Left lung (tissue), 10 donors: ENCODE measurements around the gene MS4A15. TPM values are rescaled to one million over a fixed set of nuclear protein-coding genes. Genes with fewer than 3 reads are reported as not detected.
A peak's percentile ranks its signal among the peaks of the same experiment; 100 is the strongest.

ENCODE experiments used
- ATAC-seq: fragments of 200-7000 bp; cut with Tn5 transposase; one replicate; pipeline ENCODE4 v1.9.1; 2020; ENCODE audit warnings: moderate library complexity
- DNase-seq, 4 donors: peaks; one replicate each; pipeline ENCODE4 v3.0.0-alpha.2; 2013 to 2020
- H3K27ac ChIP-seq, 2 donors: fragments of 200-600 bp; sonication (generic) in 1 of 2; one replicate each; pipeline versions ENCODE4 v1.5.0 to v1.8.0; 2020 to 2021
- H3K27me3 ChIP-seq, 2 donors: fragments of 200-600 bp; sonication (generic) in 1 of 2; one replicate each; pipeline versions ENCODE4 v1.5.0 to v1.8.0; 2020 to 2021
- H3K36me3 ChIP-seq, 2 donors: fragments of 200-600 bp; sonication (generic) in 1 of 2; one replicate each; pipeline versions ENCODE4 v1.5.0 to v1.8.0; 2020 to 2021
- H3K4me1 ChIP-seq, 2 donors: fragments of 200-600 bp; one replicate each; pipeline ENCODE4 v1.8.0; 2021
- H3K4me3 ChIP-seq, 2 donors: fragments of 200-600 bp; sonication (generic) in 1 of 2; one replicate each; pipeline versions ENCODE4 v1.5.0 to v1.8.0; 2020 to 2021; ENCODE audit warnings: mild to moderate bottlenecking in 1 of 2
- H3K9me3 ChIP-seq, 2 donors: fragments of 200-600 bp; sonication (generic) in 1 of 2; one replicate each; pipeline versions ENCODE4 v1.5.0 to v1.8.0; 2020 to 2021
- intact Hi-C, 2 donors: fragments of 100-400 bp; cut with DNase I; formaldehyde crosslinking; loops; one replicate each; pipeline versions ENCODE4 v1.11.2 to v1.14.2; 2022
- polyA plus RNA-seq, 6 donors: library from polyadenylated mRNA; unstranded; fragments of 120-200 nt; gene quantifications; one replicate each; pipeline ENCODE4 v1.2.1, GENCODE V29; 2013; ENCODE audit not compliant: insufficient read length in 6 of 6
- total RNA-seq, 2 donors: library from RNA; stranded (reverse); fragmentation: NEBNext Ultra II Directional; extraction: Animal tissue kit (Norgen Biotek cat#: 25700); gene quantifications; one replicate each; pipeline ENCODE4 v1.2.1, GENCODE V29; 2021
- TF ChIP-seq, protein P1 (sequence below), 2 donors: fragments of 200-600 bp; sonication (generic) in 1 of 2; IDR thresholded peaks; one replicate each; pipeline versions ENCODE4 v1.5.0 to v1.8.0; 2021; ENCODE audit warnings: antibody characterized with exemption in 2 of 2
- donor health status: DM: no; HTN: yes; CAD: no.
- donor health status: DM: no; HTN: no; CAD: no.

MS4A15 gene
- total and polyA plus RNA-seq, 8 donors: 8.7 to 13.4 TPM; not detected in 6

DNA sequence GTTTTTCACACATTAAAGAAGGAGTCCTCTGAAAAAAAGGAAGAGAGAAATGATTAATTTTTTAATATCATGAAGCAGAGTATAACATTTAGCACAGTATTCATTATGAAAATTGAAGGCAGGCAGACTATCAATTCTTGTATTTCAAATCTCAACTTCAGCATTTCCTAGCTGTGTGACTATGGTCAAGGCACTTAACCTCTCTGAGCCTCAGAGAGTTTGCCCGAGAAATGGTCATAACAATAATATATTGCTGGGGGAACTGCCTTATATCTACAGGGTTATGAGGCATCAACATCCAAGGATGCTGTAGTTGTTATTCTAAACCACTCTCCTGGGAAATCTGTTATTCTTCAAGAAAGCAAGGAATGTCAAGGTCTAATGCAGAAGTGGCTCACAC lies 31.1 kb upstream of the MS4A15 start:
- Histone ChIP-seq H3K9me3 (no peaks in the 10 kb centered on the region), H3K27ac (no peak overlapping the region), H3K27me3 (peaks cover 0 to 8% of the 10 kb centered on the region in 2 donors), H3K4me3 (no peak overlapping the region), H3K36me3 (no peaks in the 10 kb centered on the region), H3K4me1 (no peaks in the 10 kb centered on the region)
- no peak for ATAC-seq
- TF ChIP-seq, protein P1, sequence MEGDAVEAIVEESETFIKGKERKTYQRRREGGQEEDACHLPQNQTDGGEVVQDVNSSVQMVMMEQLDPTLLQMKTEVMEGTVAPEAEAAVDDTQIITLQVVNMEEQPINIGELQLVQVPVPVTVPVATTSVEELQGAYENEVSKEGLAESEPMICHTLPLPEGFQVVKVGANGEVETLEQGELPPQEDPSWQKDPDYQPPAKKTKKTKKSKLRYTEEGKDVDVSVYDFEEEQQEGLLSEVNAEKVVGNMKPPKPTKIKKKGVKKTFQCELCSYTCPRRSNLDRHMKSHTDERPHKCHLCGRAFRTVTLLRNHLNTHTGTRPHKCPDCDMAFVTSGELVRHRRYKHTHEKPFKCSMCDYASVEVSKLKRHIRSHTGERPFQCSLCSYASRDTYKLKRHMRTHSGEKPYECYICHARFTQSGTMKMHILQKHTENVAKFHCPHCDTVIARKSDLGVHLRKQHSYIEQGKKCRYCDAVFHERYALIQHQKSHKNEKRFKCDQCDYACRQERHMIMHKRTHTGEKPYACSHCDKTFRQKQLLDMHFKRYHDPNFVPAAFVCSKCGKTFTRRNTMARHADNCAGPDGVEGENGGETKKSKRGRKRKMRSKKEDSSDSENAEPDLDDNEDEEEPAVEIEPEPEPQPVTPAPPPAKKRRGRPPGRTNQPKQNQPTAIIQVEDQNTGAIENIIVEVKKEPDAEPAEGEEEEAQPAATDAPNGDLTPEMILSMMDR (IDR thresholded peaks at IDR 0.05): no peak
- DNase-seq: no peak
- intact Hi-C loops: no loop called here

- H3K27me3 ChIP-seq: peaks cover 0 to 8% of the 10 kb centered on the region in 2 donors
- no peak overlapping the region for H3K4me3 ChIP-seq
- no peak for ATAC-seq
- TF ChIP-seq, protein P1 (IDR thresholded peaks at IDR 0.05): no peak
- no peaks in the 10 kb centered on the region for H3K4me1 ChIP-seq
- peak in 2 of 4 donors; percentile 22 to 23 for DNase-seq
- intact Hi-C loops: no loop called here
- no peaks in the 10 kb centered on the region for H3K9me3 ChIP-seq
- H3K27ac ChIP-seq: no peak overlapping the region
- no peaks in the 10 kb centered on the region for H3K36me3 ChIP-seq
These were observed 25.1 kb upstream of the MS4A15 start for GRCh38 chr11:60731586-60731985.

DNA sequence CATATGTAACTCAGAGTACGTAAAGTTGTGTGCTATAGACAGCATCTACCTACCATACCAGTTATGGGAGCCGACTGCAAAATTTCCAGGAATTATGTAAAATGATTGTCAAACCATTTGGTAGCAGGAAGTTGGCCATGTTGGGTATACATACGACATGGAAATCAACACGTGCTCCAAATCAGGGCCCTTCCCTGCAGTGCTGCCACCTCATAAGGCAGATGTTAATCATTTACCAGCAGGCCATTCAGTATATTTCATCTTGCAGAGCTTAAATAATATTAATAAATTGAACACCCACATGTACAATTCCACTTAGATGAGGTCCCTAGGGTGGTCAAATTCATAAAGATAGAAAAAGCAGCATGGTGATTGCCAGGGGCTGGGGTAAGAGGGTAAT lies 22.4 kb upstream of the MS4A15 start:
- TF ChIP-seq, protein P1 (IDR thresholded peaks at IDR 0.05): no peak
- DNase-seq (no peak), ATAC-seq (no peak)
- Histone ChIP-seq H3K27ac (no peak overlapping the region), H3K4me3 (no peak overlapping the region), H3K27me3 (peaks cover 0 to 5% of the 10 kb centered on the region in 2 donors), H3K9me3 (no peaks in the 10 kb centered on the region), H3K4me1 (no peaks in the 10 kb centered on the region), H3K36me3 (no peaks in the 10 kb centered on the region)
- intact Hi-C loops: no loop called here

DNA sequence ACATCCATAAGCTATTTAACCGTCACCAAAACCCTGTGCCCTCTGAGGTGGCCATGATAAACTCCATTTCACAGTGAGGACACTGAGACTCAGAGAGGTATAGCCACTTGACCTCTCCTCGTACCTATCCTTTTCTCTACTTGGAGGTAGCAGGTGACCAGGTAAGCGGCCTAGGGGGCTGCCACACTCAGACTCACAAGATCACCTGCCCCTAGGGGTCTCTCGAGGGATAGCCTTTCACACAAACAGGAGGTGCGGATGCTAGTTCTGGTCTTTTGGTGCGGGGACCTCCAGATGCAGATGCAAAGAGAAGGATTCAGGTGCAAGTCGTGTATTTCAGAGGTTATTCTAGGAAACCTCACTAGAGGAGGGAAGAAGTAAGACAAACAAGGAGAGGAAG lies 17.6 kb upstream of the MS4A15 start:
- no peaks in the 10 kb centered on the region for H3K27me3 ChIP-seq
- H3K27ac ChIP-seq: no peak overlapping the region
- intact Hi-C loops: no loop called here
- H3K4me1 ChIP-seq: no peaks in the 10 kb centered on the region
- no peak overlapping the region for H3K4me3 ChIP-seq
- H3K9me3 ChIP-seq: peaks cover 0 to 4% of the 10 kb centered on the region in 2 donors
- no peak for ATAC-seq
- no peak for DNase-seq
- TF ChIP-seq, protein P1 (IDR thresholded peaks at IDR 0.05): no peak
- H3K36me3 ChIP-seq: no peaks in the 10 kb centered on the region

- no peak overlapping the region for H3K27ac ChIP-seq
- no peaks in the 10 kb centered on the region for H3K36me3 ChIP-seq
- DNase-seq: peak in 1 of 4 donors; percentile 43
- no peaks in the 10 kb centered on the region for H3K4me1 ChIP-seq
- intact Hi-C loops: no loop called here
- peak; percentile 83 for ATAC-seq
- no peak overlapping the region for H3K4me3 ChIP-seq
- TF ChIP-seq, protein P1 (IDR thresholded peaks at IDR 0.05): no peak
- H3K9me3 ChIP-seq: peaks cover 0 to 4% of the 10 kb centered on the region in 2 donors
- H3K27me3 ChIP-seq: no peaks in the 10 kb centered on the region
These were observed 16.1 kb upstream of the MS4A15 start for GRCh38 chr11:60740573-60740972.
